Naive thymus-derived CD4-positive, alpha-beta T cell (primary cell): Measurements from ENCODE around the gene SLC29A2. TPM values are rescaled to one million over a fixed set of nuclear protein-coding genes. Genes with fewer than 3 reads are reported as not detected.

Source experiments
- ATAC-seq: fragments of 150-1000 bp; cut with Tn5 transposase; 2 replicates; pipeline ENCODE4 v1.10.0; 2021; ENCODE audit warnings: mild to moderate bottlenecking, moderate library complexity
- CTCF ChIA-PET: fragments of 350-600 bp; sonication (Branson Sonifier 250); formaldehyde crosslinking; loops from one replicate; lab custom pipeline; 2021; ENCODE audit warnings: antibody characterized with exemption; lab: Charles Lee
- POLR2A ChIA-PET: fragments of 350-600 bp; sonication (Branson Sonifier 250); formaldehyde crosslinking; loops from one replicate; lab custom pipeline; 2021; ENCODE audit warnings: antibody characterized with exemption, inconsistent platforms; lab: Charles Lee
- DNase-seq, 9 donors: peaks; one replicate each; pipeline versions ENCODE4 v3.0.0 to v3.0.0-alpha.2; 2020 to 2022; ENCODE audit warnings: mixed read lengths in 1 of 9
- H3K27ac ChIP-seq: one replicate; pipeline ENCODE4 v1.7.0; 2013; ENCODE audit warnings: mild to moderate bottlenecking, low read depth, low read length, moderate library complexity
- H3K27me3 ChIP-seq, 2 donors: one replicate each; pipeline ENCODE4 v1.7.0; 2013; ENCODE audit warnings: low read length in 2 of 2, mild to moderate bottlenecking in 2 of 2, moderate library complexity in 2 of 2; ENCODE audit not compliant: control insufficient read depth in 2 of 2, insufficient read depth in 2 of 2
- H3K36me3 ChIP-seq, 3 experiments: 1 replicate in 2 of 3; 2 replicates in 1 of 3; pipeline ENCODE4 v1.7.0; 2013; ENCODE audit warnings: low read length in 3 of 3, mild to moderate bottlenecking in 3 of 3, moderate library complexity in 1 of 3; ENCODE audit not compliant: insufficient read depth in 3 of 3, control insufficient read depth in 2 of 3
- H3K4me1 ChIP-seq, 2 donors: one replicate each; pipeline ENCODE4 v1.7.0; 2013; ENCODE audit warnings: low read length in 2 of 2, mild to moderate bottlenecking in 2 of 2, moderate library complexity in 1 of 2; ENCODE audit not compliant: control insufficient read depth in 2 of 2, insufficient read depth in 2 of 2
- H3K4me3 ChIP-seq: 2 replicates; pipeline ENCODE4 v1.7.0; 2013; ENCODE audit warnings: mild to moderate bottlenecking, low read length
- H3K9me3 ChIP-seq, 3 experiments: 1 replicate in 2 of 3; 2 replicates in 1 of 3; pipeline ENCODE4 v1.7.0; 2013; ENCODE audit warnings: low read length in 3 of 3; ENCODE audit not compliant: control insufficient read depth in 2 of 3
- H3K27ac Mint-ChIP-seq, 9 donors: one replicate each; pipeline ENCODE4 v1.8.0; 2020 to 2022; ENCODE audit warnings: mixed read lengths in 9 of 9, mild to moderate bottlenecking in 8 of 9, moderate library complexity in 5 of 9, inconsistent platforms in 2 of 9
- H3K27me3 Mint-ChIP-seq, 5 donors: one replicate each; pipeline ENCODE4 v1.8.0; 2021 to 2022; ENCODE audit warnings: mixed read lengths in 5 of 5, mild to moderate bottlenecking in 1 of 5
- H3K36me3 Mint-ChIP-seq, 5 donors: one replicate each; pipeline ENCODE4 v1.8.0; 2020 to 2022; ENCODE audit warnings: mixed read lengths in 5 of 5, mild to moderate bottlenecking in 3 of 5, inconsistent platforms in 1 of 5
- H3K4me1 Mint-ChIP-seq, 7 donors: one replicate each; pipeline ENCODE4 v1.8.0; 2020 to 2022; ENCODE audit warnings: mixed read lengths in 7 of 7, mild to moderate bottlenecking in 3 of 7, inconsistent platforms in 1 of 7
- H3K4me3 Mint-ChIP-seq, 10 donors: one replicate each; pipeline ENCODE4 v1.8.0; 2020 to 2022; ENCODE audit warnings: mild to moderate bottlenecking in 10 of 10, mixed read lengths in 10 of 10, moderate library complexity in 6 of 10, inconsistent platforms in 2 of 10
- H3K9me3 Mint-ChIP-seq, 11 donors: one replicate each; pipeline ENCODE4 v1.8.0; 2020 to 2022; ENCODE audit warnings: mixed read lengths in 11 of 11, mild to moderate bottlenecking in 4 of 11, inconsistent platforms in 1 of 11, moderate library complexity in 1 of 11
- intact Hi-C, 2 donors: fragments of 100-400 bp; cut with micrococcal nuclease; formaldehyde crosslinking; loops; one replicate each; pipeline ENCODE4 v1.15.1; 2023
- polyA plus RNA-seq, 2 donors: library from polyadenylated mRNA; unstranded; fragments of 300-500 nt; fragmentation: Illumina TruSeq; gene quantifications; one replicate each; pipeline ENCODE4 v1.2.3, GENCODE V29; 2021
- total RNA-seq, 6 experiments: library from RNA in 5 of 6; stranded (reverse) in 5 of 6; gene quantifications; 1 replicate in 5 of 6; 2 replicates in 1 of 6; pipeline ENCODE4 v1.2.3 and lab custom pipeline; 2021 to 2026

The SLC29A2 gene
- total and polyA plus RNA-seq, 7 experiments from 2014 or later: 2.7 to 18.9 (median 7.0) TPM

DNA sequence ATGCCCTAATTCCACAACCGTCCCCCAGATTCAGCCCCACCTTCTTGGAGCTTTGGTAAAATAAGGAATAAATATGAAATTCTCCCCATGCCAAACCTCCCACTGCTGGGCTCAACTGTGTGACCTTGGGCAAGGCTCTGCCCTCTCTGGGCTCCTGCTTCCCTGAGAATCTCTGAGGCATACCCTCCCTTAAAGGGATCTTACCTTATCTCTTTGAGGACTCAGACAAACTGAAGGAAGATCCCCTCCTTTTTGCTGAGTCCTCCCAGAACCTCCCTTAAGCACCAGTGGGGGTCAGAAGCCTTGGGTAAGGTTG is 57.4 kb downstream of the SLC29A2 start:
- ATAC-seq: no peak
- H3K27ac Mint-ChIP-seq: peak overlapping the region; percentile 66 to 100 (median 98)
- no peak overlapping the region for H3K4me3 ChIP-seq
- H3K27me3 ChIP-seq: no peaks in the 10 kb centered on the region
- peaks cover 30 to 54% (median 44%) of the 10 kb centered on the region in 7 donors for H3K4me1 Mint-ChIP-seq
- intact Hi-C loops: no loop called here
- peaks cover 31 to 54% of the 10 kb centered on the region in 2 donors for H3K4me1 ChIP-seq
- peak overlapping the region; percentile 99 for H3K27ac ChIP-seq
- peak overlapping the region; percentile 63 to 97 (median 92) for H3K4me3 Mint-ChIP-seq
- H3K9me3 ChIP-seq: no peaks in the 10 kb centered on the region
- DNase-seq: no peak
- ChIA-PET CTCF (no interaction called here), POLR2A (interaction anchor here (3.8 to 3.9 kb wide), 2 partner anchors 11 to 21 kb away, joined by 28 to 89 read pairs; partner anchors contain the start of gene RIN1)
- H3K27me3 Mint-ChIP-seq: peaks cover 0 to 6% (median 0%) of the 10 kb centered on the region in 5 donors
- H3K36me3 Mint-ChIP-seq: peaks cover 0 to 5% (median 0%) of the 10 kb centered on the region in 5 donors
- no peaks in the 10 kb centered on the region for H3K36me3 ChIP-seq
- H3K9me3 Mint-ChIP-seq: peaks cover 0 to 2% (median 0%) of the 10 kb centered on the region in 11 donors

DNA sequence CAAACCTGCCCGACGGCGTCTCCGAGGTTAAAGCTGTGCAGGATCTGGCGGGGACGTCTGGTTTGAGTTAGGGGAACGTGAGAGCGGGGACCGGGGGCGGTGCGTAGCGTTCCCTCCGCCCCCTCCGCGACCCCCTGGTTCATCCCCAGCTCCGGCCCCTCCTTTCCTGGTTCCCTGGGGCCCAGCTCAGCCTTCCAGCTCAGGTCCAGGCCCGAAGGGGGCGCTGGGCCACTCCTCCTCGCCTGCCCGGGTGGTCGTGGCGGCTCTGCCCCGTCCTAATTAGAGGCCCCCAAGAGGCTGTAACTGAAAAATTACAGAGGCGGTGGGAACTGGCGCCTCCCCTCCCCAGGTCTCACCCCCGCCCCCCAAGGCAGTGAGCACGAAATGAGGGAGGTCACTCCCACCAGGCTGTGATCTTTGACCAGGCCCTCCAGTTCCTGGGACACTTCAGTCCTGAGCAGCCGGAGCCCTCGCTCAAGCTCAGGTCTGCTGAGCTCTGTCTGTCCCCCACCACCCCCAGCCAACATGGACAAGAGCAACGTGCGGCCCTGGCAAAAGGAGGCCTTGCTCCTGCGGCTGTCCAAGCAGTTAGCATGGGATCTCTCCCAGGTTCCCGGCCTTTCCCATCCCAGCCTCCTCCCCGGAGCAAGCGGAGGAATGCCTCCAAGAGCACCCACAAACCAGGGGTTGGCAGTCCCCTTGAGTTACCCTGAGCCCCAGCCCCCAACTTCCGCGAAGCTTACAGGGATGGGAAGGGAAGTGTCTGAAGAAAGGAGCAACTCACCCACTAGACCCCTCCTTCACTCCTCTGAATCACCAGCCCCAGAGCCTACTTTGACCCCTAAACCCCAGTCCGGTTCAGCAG is 58.0 kb downstream of the SLC29A2 start:
- Histone ChIP-seq H3K27me3 (no peaks in the 10 kb centered on the region), H3K4me3 (peak overlapping the region; percentile 75), H3K9me3 (no peaks in the 10 kb centered on the region), H3K4me1 (peaks cover 25 to 48% of the 10 kb centered on the region in 2 donors), H3K36me3 (no peaks in the 10 kb centered on the region), H3K27ac (peak overlapping the region; percentile 99)
- ATAC-seq (no peak), DNase-seq (no peak)
- ChIA-PET POLR2A (interaction anchor here (1.0 to 4.0 kb wide), 17 partner anchors 8 to 890 kb away, joined by 3 to 89 read pairs (median 11); partner anchors contain the start of genes B4GAT1, BRMS1, RBM14 and RBM4B), CTCF (interaction anchor here (1.0 to 4.6 kb wide), 9 partner anchors 9 to 76 kb away, joined by 3 to 58 read pairs (median 31); partner anchors contain the start of genes BRMS1 and SLC29A2)
- intact Hi-C loops: no loop called here
- peaks cover 0 to under 1% (median 0%) of the 10 kb centered on the region in 5 donors for H3K27me3 Mint-ChIP-seq
- H3K27ac Mint-ChIP-seq: peak overlapping the region; percentile 93 to 100 (median 98)
- peak overlapping the region; percentile 63 to 97 (median 94) for H3K4me3 Mint-ChIP-seq
- H3K36me3 Mint-ChIP-seq: peaks cover 0 to under 1% (median 0%) of the 10 kb centered on the region in 5 donors
- peaks cover 24 to 48% (median 38%) of the 10 kb centered on the region in 7 donors for H3K4me1 Mint-ChIP-seq
- peaks cover 0 to 1% (median 0%) of the 10 kb centered on the region in 11 donors for H3K9me3 Mint-ChIP-seq

DNA sequence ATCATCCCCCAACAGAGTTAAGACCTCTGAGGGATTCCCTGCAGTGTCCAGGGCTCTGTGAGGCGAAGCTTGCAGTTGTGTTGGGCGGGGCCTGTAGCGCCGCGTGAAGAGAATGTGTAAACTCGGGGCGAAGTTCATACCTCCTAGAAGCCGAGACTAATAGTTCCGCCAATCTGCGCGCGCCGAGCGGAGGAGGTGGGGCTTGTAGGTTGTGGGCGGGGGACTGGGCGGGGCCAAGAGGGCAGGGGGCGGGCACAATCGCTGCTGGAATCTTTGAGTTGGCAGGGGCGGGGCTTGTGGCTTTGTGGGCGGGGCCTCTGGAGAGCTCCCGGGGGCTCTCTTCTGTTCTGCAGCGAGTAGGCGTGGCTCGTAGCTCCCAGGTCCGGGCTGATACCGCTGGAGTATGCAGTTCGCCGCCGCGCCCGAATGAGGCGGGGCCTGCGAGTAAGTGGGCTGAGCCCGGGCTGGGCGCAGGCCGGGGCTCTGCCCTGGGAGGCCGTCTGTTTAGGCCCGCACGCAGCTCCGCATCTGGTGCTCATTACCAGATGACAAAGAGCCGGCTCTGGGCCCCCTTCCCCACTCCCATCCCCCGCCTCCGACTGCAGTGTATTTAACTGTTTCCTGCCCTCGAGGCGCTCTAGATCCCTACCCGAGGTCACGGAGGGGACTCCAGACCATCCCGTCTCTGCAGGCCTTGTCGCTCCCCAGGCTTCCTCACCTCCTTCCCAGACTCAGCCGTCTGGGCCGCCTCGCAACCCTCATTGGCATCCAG is 58.8 kb downstream of the SLC29A2 start:
- ATAC-seq: peak; percentile 80

More for the DNA sequence above, 58.8 kb downstream of the SLC29A2 start:
- ChIA-PET CTCF (interaction anchor here (1.0 to 4.6 kb wide), 16 partner anchors 9 to 268 kb away, joined by 3 to 58 read pairs (median 12); partner anchors contain the start of genes BRMS1, MRPL11, RIN1 and SLC29A2), POLR2A (interaction anchor here (0.6 to 4.0 kb wide), 26 partner anchors 9 to 1568 kb away, joined by 3 to 89 read pairs (median 4); partner anchors contain the start of genes B4GAT1, BRMS1, MRPL11 and RAB1B)
- Mint-ChIP-seq H3K9me3 (peaks cover 0 to 1% (median 0%) of the 10 kb centered on the region in 11 donors), H3K27me3 (no peaks in the 10 kb centered on the region), H3K4me3 (peak overlapping the region; percentile 63 to 97 (median 94)), H3K27ac (peak overlapping the region; percentile 93 to 100 (median 98)), H3K4me1 (peaks cover 17 to 40% (median 31%) of the 10 kb centered on the region in 7 donors), H3K36me3 (no peaks in the 10 kb centered on the region)
- Histone ChIP-seq H3K27me3 (no peaks in the 10 kb centered on the region), H3K4me1 (peaks cover 17 to 40% of the 10 kb centered on the region in 2 donors), H3K27ac (peak overlapping the region; percentile 99), H3K4me3 (peak overlapping the region; percentile 92), H3K9me3 (no peaks in the 10 kb centered on the region), H3K36me3 (no peaks in the 10 kb centered on the region)
- intact Hi-C loops: loop anchor here (1.0 kb wide), 14 partner anchors 16 to 453 kb away; partner anchors contain the start of genes BRMS1 (in 2 of the 2), PELI3 (in 2 of the 2), RAB1B (in 2 of the 2) and SLC29A2 (in 2 of the 2)
- DNase-seq: peak; percentile 97 to 100 (median 98)

Other genes starting within 250 kb of the SLC29A2 start
- gene KLC2, start 114.1 kb downstream of the SLC29A2 start, total RNA-seq: 10 to 100 TPM; 26.7 to 53.6 (median 41.5) TPM
- 1 to 10 TPM; 5.5 to 7.6 TPM for gene KLC2, start 114.1 kb downstream of the SLC29A2 start, polyA plus RNA-seq
- gene RAB1B, start 103.1 kb downstream of the SLC29A2 start, total RNA-seq: 100 to 1,000 TPM in 1 of 5 experiments, 10 to 100 TPM in 4; 60.6 to 151 (median 70.7) TPM
- 10 to 100 TPM; 11.3 to 13.5 TPM for gene RAB1B, start 103.1 kb downstream of the SLC29A2 start, polyA plus RNA-seq
- 10 to 100 TPM in 1 of 5 experiments, 1 to 10 TPM in 4; 1.3 to 12.3 (median 2.9) TPM for gene CNIH2, start 93.6 kb downstream of the SLC29A2 start, total RNA-seq
- not detected for gene CNIH2, start 93.6 kb downstream of the SLC29A2 start, polyA plus RNA-seq
- 10 to 100 TPM; 25.0 to 66.2 (median 33.3) TPM for gene YIF1A, start 82.6 kb downstream of the SLC29A2 start, total RNA-seq
- gene YIF1A, start 82.6 kb downstream of the SLC29A2 start, polyA plus RNA-seq: 10 to 100 TPM; 49.3 to 49.5 TPM
- gene TMEM151A, start 79.9 kb downstream of the SLC29A2 start, total RNA-seq: under 1 TPM in 2 of 5 experiments, not detected in 3; 0.11 to 0.29 TPM
- not detected for gene TMEM151A, start 79.9 kb downstream of the SLC29A2 start, polyA plus RNA-seq
- 1 to 10 TPM in 4 of 5 experiments, under 1 TPM in 1; 0.36 to 4.6 (median 1.8) TPM for gene CD248, start 54.7 kb downstream of the SLC29A2 start, total RNA-seq
- gene CD248, start 54.7 kb downstream of the SLC29A2 start, polyA plus RNA-seq: 10 to 100 TPM; 10.6 to 10.9 TPM
- gene RIN1, start 35.3 kb downstream of the SLC29A2 start, total RNA-seq: 10 to 100 TPM in 3 of 5 experiments, 1 to 10 TPM in 2; 1.4 to 22.9 (median 12.3) TPM
- gene RIN1, start 35.3 kb downstream of the SLC29A2 start, polyA plus RNA-seq: 1 to 10 TPM; 2.6 to 9.1 TPM
- 10 to 100 TPM; 35.9 to 50.8 (median 48.4) TPM for gene BRMS1, start 26.7 kb downstream of the SLC29A2 start, total RNA-seq
- 10 to 100 TPM; 56.7 to 73.5 TPM for gene BRMS1, start 26.7 kb downstream of the SLC29A2 start, polyA plus RNA-seq
- 10 to 100 TPM in 2 of 5 experiments, 1 to 10 TPM in 3; 2.2 to 11.8 (median 7.6) TPM for gene B4GAT1, start 24.1 kb downstream of the SLC29A2 start, total RNA-seq
- gene B4GAT1, start 24.1 kb downstream of the SLC29A2 start, polyA plus RNA-seq: 10 to 100 TPM; 13.5 to 18.2 TPM
- under 1 TPM in 1 of 5 experiments, not detected in 4; 0.53 TPM for gene NPAS4, start 49.3 kb upstream of the SLC29A2 start, total RNA-seq
- gene NPAS4, start 49.3 kb upstream of the SLC29A2 start, polyA plus RNA-seq: not detected
- gene MRPL11, start 67.1 kb upstream of the SLC29A2 start, total RNA-seq: 10 to 100 TPM; 23.5 to 64.1 (median 24.0) TPM
- 10 to 100 TPM; 83.2 to 89.3 TPM for gene MRPL11, start 67.1 kb upstream of the SLC29A2 start, polyA plus RNA-seq
- 10 to 100 TPM; 10.6 to 27.3 (median 18.6) TPM for gene PELI3, start 95.1 kb upstream of the SLC29A2 start, total RNA-seq
- gene PELI3, start 95.1 kb upstream of the SLC29A2 start, polyA plus RNA-seq: 1 to 10 TPM; 5.2 to 8.4 TPM
- 10 to 100 TPM; 15.8 to 75.7 (median 19.4) TPM for gene DPP3, start 108.7 kb upstream of the SLC29A2 start, total RNA-seq
- gene DPP3, start 108.7 kb upstream of the SLC29A2 start, polyA plus RNA-seq: 10 to 100 TPM; 18.6 to 22.2 TPM
- 10 to 100 TPM; 16.9 to 38.2 (median 23.6) TPM for gene BBS1, start 138.9 kb upstream of the SLC29A2 start, total RNA-seq
- 10 to 100 TPM in 1 of 2 donors, 1 to 10 TPM in 1; 9.6 to 13.9 TPM for gene BBS1, start 138.9 kb upstream of the SLC29A2 start, polyA plus RNA-seq
- 10 to 100 TPM; 14.5 to 24.5 (median 19.2) TPM for gene ZDHHC24, start 174.3 kb upstream of the SLC29A2 start, total RNA-seq
- gene ZDHHC24, start 174.3 kb upstream of the SLC29A2 start, polyA plus RNA-seq: 10 to 100 TPM in 1 of 2 donors, 1 to 10 TPM in 1; 7.8 to 11.8 TPM
- gene ACTN3, start 175.1 kb upstream of the SLC29A2 start, total RNA-seq: under 1 TPM in 1 of 5 experiments, not detected in 4; 0.32 TPM
- not detected for gene ACTN3, start 175.1 kb upstream of the SLC29A2 start, polyA plus RNA-seq
- 10 to 100 TPM in 4 of 5 experiments, 1 to 10 TPM in 1; 2.3 to 49.7 (median 21.1) TPM for gene CTSF, start 196.8 kb upstream of the SLC29A2 start, total RNA-seq
- gene CTSF, start 196.8 kb upstream of the SLC29A2 start, polyA plus RNA-seq: 10 to 100 TPM; 27.3 to 28.8 TPM
- 1 to 10 TPM in 2 of 5 experiments, under 1 TPM in 2, not detected in 1; 0.11 to 1.2 (median 0.60) TPM for gene CCDC87, start 221.3 kb upstream of the SLC29A2 start, total RNA-seq
- not detected for gene CCDC87, start 221.3 kb upstream of the SLC29A2 start, polyA plus RNA-seq
- gene CCS, start 221.4 kb upstream of the SLC29A2 start, total RNA-seq: 10 to 100 TPM; 32.8 to 63.5 (median 42.5) TPM
- gene CCS, start 221.4 kb upstream of the SLC29A2 start, polyA plus RNA-seq: 10 to 100 TPM; 42.4 to 52.3 TPM
- 100 to 1,000 TPM; 165 to 543 (median 192) TPM for gene RBM14, start 244.9 kb upstream of the SLC29A2 start, total RNA-seq
- 100 to 1,000 TPM in 1 of 2 donors, 10 to 100 TPM in 1; 76.9 to 107 TPM for gene RBM14, start 244.9 kb upstream of the SLC29A2 start, polyA plus RNA-seq